Measurements from ENCODE around the gene METAP1. TPM values are rescaled to one million over a fixed set of nuclear protein-coding genes. Genes with fewer than 3 reads are reported as not detected.

METAP1 gene
- total and polyA plus RNA-seq, 2 of the 8 experiments (the other 6 are each of a cell fraction or from before 2014, with no cell fraction given) = 50.6 to 85.2 TPM

DNA sequence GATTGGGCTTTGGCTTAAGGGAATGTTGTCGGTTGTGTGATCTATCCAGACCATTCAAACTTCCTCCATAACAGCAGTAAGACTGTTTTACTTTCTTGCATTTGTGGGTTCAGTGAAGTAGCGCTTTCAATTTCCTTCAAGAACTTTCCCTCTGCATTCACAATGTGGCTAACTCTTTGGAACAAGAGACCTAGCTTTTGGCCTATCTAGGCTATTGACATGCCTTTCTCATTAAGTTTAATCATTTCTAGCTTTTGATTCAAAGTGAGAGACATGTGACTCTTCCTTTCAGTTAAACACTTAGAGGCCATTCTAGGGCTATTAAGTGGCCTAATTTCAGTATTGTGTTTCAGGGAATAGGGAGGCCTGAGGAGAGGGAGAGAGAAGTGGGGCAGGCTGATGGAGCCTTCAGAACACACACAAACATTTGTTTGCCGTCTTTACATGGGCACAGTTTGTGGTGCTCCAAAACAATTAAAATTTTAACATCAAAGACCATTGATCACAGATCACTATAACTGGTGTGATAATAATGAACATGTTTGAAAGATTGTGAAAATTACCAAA is 59.0 kb downstream of the METAP1 start:
- H3K4me1 ChIP-seq (replicated peaks in 1 of 4; ENCODE audit: control insufficient read depth in 3 of 4, insufficient read depth in 4 of 4, low read length in 3 of 4) = 0 out of 7 replicates have a peak, but pooled peaks cover 0 to 1% (median 0%) of the 10 kb centered on the region in 4 experiments
- no peak overlapping the region for H3K4ac ChIP-seq (replicated peaks; ENCODE audit: insufficient read length, low read depth, low read length)
- no peak overlapping the region for H3K27ac ChIP-seq (ENCODE audit: low read depth, low read length)
- no peak overlapping the region for H2AK5ac ChIP-seq (ENCODE audit: low read depth, low read length)
- H2BK15ac ChIP-seq (ENCODE audit: low read length) = no peak overlapping the region
- H3K18ac ChIP-seq (ENCODE audit: extremely low read depth, low read length) = no peak overlapping the region
- no peak overlapping the region for H2BK5ac ChIP-seq (ENCODE audit: low read depth, low read length)
- no peak overlapping the region for H3K9ac ChIP-seq (replicated peaks in 1 of 4; ENCODE audit: extremely low read depth in 1 of 4, low read depth in 3 of 4, low read length in 3 of 4)
- no peak overlapping the region for H4K5ac ChIP-seq (ENCODE audit: insufficient read length, low read depth, low read length)
- no peak overlapping the region for H2BK120ac ChIP-seq (replicated peaks; ENCODE audit: low read depth, low read length)
- no peak overlapping the region for H3K4me3 ChIP-seq (ENCODE audit: extremely low read depth in 1 of 4, insufficient read depth in 2 of 4, low read depth in 3 of 4, low read length in 4 of 4)
- H3K23me2 ChIP-seq (ENCODE audit: low read depth, low read length) = no peaks in the 10 kb centered on the region
- ChIA-PET CTCF (ENCODE audit: partially characterized antibody) (interaction anchor here (0.7 to 4.5 kb wide), 13 partner anchors 11 to 388 kb away, joined by 3 to 20 read pairs (median 4); partner anchors contain the start of gene METAP1), POLR2A (ENCODE audit: partially characterized antibody) (interaction anchor here (0.8 to 2.0 kb wide), 3 partner anchors 36 to 59 kb away, joined by 3 to 6 read pairs (median 3); partner anchors contain the start of gene METAP1)
- 87% methylated on average over 3 of the region's 3 CpGs; no CpG with 5 or more reads in 1 of the 2 experiments for WGBS, 2 experiments (ENCODE audit: extremely low coverage in 1 of 2, insufficient coverage in 1 of 2, insufficient read length in 1 of 2, insufficient replicate concordance in 2 of 2, low coverage in 1 of 2, low lambda C conversion rate in 2 of 2, missing lambda C conversion rate in 1 of 2)
- no peak overlapping the region for H3K4me2 ChIP-seq (ENCODE audit: insufficient read depth in 1 of 2, low read depth in 2 of 2, low read length in 2 of 2)
- DNase-seq (ENCODE audit: low read depth in 1 of 2, low spot score in 2 of 2) = no peak
- no peaks in the 10 kb centered on the region for H3K27me3 ChIP-seq (replicated peaks in 1 of 4; ENCODE audit: control insufficient read depth in 3 of 4, extremely low read depth in 1 of 4, insufficient read depth in 3 of 4, low read length in 3 of 4)
- H2AFZ ChIP-seq (ENCODE audit: low read length) = no peak overlapping the region
- H4K20me1 ChIP-seq (replicated peaks in 1 of 2; ENCODE audit: control insufficient read depth in 1 of 2, insufficient read depth in 2 of 2, low read length in 2 of 2) = peaks cover 0 to 4% of the 10 kb centered on the region in 2 experiments
- no peak overlapping the region for H2BK12ac ChIP-seq (ENCODE audit: low read depth, low read length)
- H4K8ac ChIP-seq (ENCODE audit: extremely low read depth, insufficient read depth, low read length) = no peak overlapping the region
- H3K23ac ChIP-seq (ENCODE audit: insufficient read length) = no peak overlapping the region
- H3K79me2 ChIP-seq (ENCODE audit: control insufficient read depth in 1 of 2, insufficient read depth in 2 of 2, low read length in 2 of 2) = no peaks in the 10 kb centered on the region
- no peak overlapping the region for H2BK20ac ChIP-seq (ENCODE audit: low read length)
- H3K9me3 ChIP-seq (ENCODE audit: insufficient read depth in 2 of 2, low read depth in 1 of 2, low read length in 1 of 2) = no peaks in the 10 kb centered on the region
- H3K56ac ChIP-seq (replicated peaks; ENCODE audit: insufficient read length, low read depth, low read length) = no peak overlapping the region
- no peaks in the 10 kb centered on the region for H3K79me1 ChIP-seq (ENCODE audit: low read depth, low read length)
- TF ChIP-seq, protein P1, sequence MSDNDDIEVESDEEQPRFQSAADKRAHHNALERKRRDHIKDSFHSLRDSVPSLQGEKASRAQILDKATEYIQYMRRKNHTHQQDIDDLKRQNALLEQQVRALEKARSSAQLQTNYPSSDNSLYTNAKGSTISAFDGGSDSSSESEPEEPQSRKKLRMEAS (IDR thresholded peaks at IDR 0.05) = no peak
- TF ChIP-seq EP300 (IDR thresholded peaks at IDR 0.05; ENCODE audit: borderline replicate concordance in 1 of 2, low read depth in 2 of 2, low read length in 2 of 2) = no peak
- TF ChIP-seq HDAC2 (IDR thresholded peaks at IDR 0.05; ENCODE audit: borderline replicate concordance in 1 of 2, low read depth in 2 of 2, low read length in 2 of 2) = no peak
- no peak for TF ChIP-seq TEAD4 (IDR thresholded peaks at IDR 0.05; ENCODE audit: low read depth, low read length)
- TF ChIP-seq SIRT6 (IDR thresholded peaks at IDR 0.05; ENCODE audit: low read length) = no peak
- H3K36me3 ChIP-seq (ENCODE audit: control insufficient read depth in 2 of 4, insufficient read depth in 4 of 4, low read length in 3 of 4) = peaks cover 8 to 61% (median 33%) of the 10 kb centered on the region in 4 experiments
- no peak for FAIRE-seq
- no peak overlapping the region for H4K91ac ChIP-seq (replicated peaks; ENCODE audit: insufficient read length, low read length)
- H3K14ac ChIP-seq (ENCODE audit: insufficient read length) = no peak overlapping the region
